Lower lobe of right lung (tissue), 2 donors: ENCODE results near the gene LMAN1. TPM values are rescaled to one million over a fixed set of nuclear protein-coding genes. Genes with fewer than 3 reads are reported as not detected.

Experiments
- ATAC-seq, 2 donors: fragments of 200-7000 bp; cut with Tn5 transposase; one replicate each; pipeline ENCODE4 v1.9.1; 2020 to 2022; ENCODE audit warnings: mild to moderate bottlenecking in 2 of 2, moderate library complexity in 2 of 2
- DNase-seq: peaks from one replicate; pipeline ENCODE4 v3.0.0-alpha.2; 2020
- H3K27ac ChIP-seq: fragments of 200-600 bp; one replicate; pipeline ENCODE4 v1.8.0; 2022
- H3K27me3 ChIP-seq: fragments of 200-600 bp; one replicate; pipeline ENCODE4 v1.8.0; 2022; ENCODE audit warnings: low read depth
- H3K36me3 ChIP-seq: fragments of 200-600 bp; one replicate; pipeline ENCODE4 v1.8.0; 2022; ENCODE audit warnings: mild to moderate bottlenecking
- H3K4me1 ChIP-seq: fragments of 200-600 bp; one replicate; pipeline ENCODE4 v1.8.0; 2022
- H3K4me3 ChIP-seq: fragments of 200-600 bp; one replicate; pipeline ENCODE4 v1.8.0; 2022; ENCODE audit warnings: mild to moderate bottlenecking
- H3K9me3 ChIP-seq: fragments of 200-600 bp; one replicate; pipeline ENCODE4 v1.8.0; 2022
- CTCF ChIP-seq: fragments of 200-600 bp; IDR thresholded peaks from one replicate; pipeline ENCODE4 v1.8.0; 2022; ENCODE audit warnings: antibody characterized with exemption, mild to moderate bottlenecking
- intact Hi-C: fragments of 100-400 bp; cut with DNase I; formaldehyde crosslinking; loops from one replicate; pipeline ENCODE4 v1.11.0; 2022
- total RNA-seq: library from RNA; stranded (reverse); fragmentation: NEBNext Ultra II Directional; extraction: Animal tissue kit (Norgen Biotek cat#: 25700); gene quantifications from one replicate; pipeline ENCODE4 v1.2.1, GENCODE V29; 2021
- donor health status: DM: no; HTN: yes; CAD: no; lungs with severe emphysema.

The LMAN1 gene
- total RNA-seq, 1 donor from 2014 or later, result 62.7 TPM

- no peaks in the 10 kb centered on the region for H3K36me3 ChIP-seq
- ATAC-seq (no peak), DNase-seq (no peak)
- no peaks in the 10 kb centered on the region for H3K9me3 ChIP-seq
- H3K4me3 ChIP-seq, result no peak overlapping the region
- no peaks in the 10 kb centered on the region for H3K4me1 ChIP-seq
- intact Hi-C loops, result no loop called here
- H3K27ac ChIP-seq, result no peak overlapping the region
- no peak for TF ChIP-seq CTCF
- peaks cover 10% of the 10 kb centered on the region for H3K27me3 ChIP-seq
These were observed 17.4 kb upstream of the LMAN1 start for GRCh38 chr18:59376351-59376935.

GRCh38 chr18:59374128-59374527 is 15.1 kb upstream of the LMAN1 start:
- Histone ChIP-seq H3K27me3 (peaks cover 6% of the 10 kb centered on the region), H3K9me3 (no peaks in the 10 kb centered on the region), H3K4me1 (no peaks in the 10 kb centered on the region), H3K4me3 (no peak overlapping the region), H3K27ac (no peak overlapping the region), H3K36me3 (no peaks in the 10 kb centered on the region)
- no peak for DNase-seq
- ATAC-seq, result no peak
- no peak for TF ChIP-seq CTCF
- intact Hi-C loops, result no loop called here

GRCh38 chr18:59372975-59373374 is 13.9 kb upstream of the LMAN1 start:
- ATAC-seq (no peak), DNase-seq (no peak)
- Histone ChIP-seq H3K36me3 (no peaks in the 10 kb centered on the region), H3K4me1 (no peaks in the 10 kb centered on the region), H3K27ac (no peak overlapping the region), H3K4me3 (no peak overlapping the region), H3K27me3 (peaks cover 6% of the 10 kb centered on the region), H3K9me3 (no peaks in the 10 kb centered on the region)
- no peak for TF ChIP-seq CTCF
- intact Hi-C loops, result no loop called here

GRCh38 chr18:59360381-59360780 is 1.3 kb upstream of the LMAN1 start:
- ATAC-seq, result no peak
- TF ChIP-seq CTCF, result no peak
- no peaks in the 10 kb centered on the region for H3K27me3 ChIP-seq

GRCh38 chr18:59359576-59359952 is 499 bp upstream of the LMAN1 start:
- no peak for DNase-seq
- H3K27ac ChIP-seq, result no peak overlapping the region
- intact Hi-C loops, result no loop called here

More at GRCh38 chr18:59360381-59360780, 1.3 kb upstream of the LMAN1 start:
- Histone ChIP-seq H3K27ac (no peak overlapping the region), H3K36me3 (peaks cover 1% of the 10 kb centered on the region), H3K4me3 (no peak overlapping the region), H3K9me3 (no peaks in the 10 kb centered on the region), H3K4me1 (peaks cover 17% of the 10 kb centered on the region)
- no peak for DNase-seq
- intact Hi-C loops, result no loop called here

More at GRCh38 chr18:59359576-59359952, 499 bp upstream of the LMAN1 start:
- TF ChIP-seq CTCF, result no peak
- peak overlapping the region; percentile 84 for H3K4me3 ChIP-seq
- no peaks in the 10 kb centered on the region for H3K9me3 ChIP-seq
- H3K27me3 ChIP-seq, result no peaks in the 10 kb centered on the region
- H3K4me1 ChIP-seq, result peaks cover 17% of the 10 kb centered on the region
- peaks cover 9% of the 10 kb centered on the region for H3K36me3 ChIP-seq
- peak; percentile 3 to 24 for ATAC-seq
